ENCODE results near the gene SLC27A5. TPM values are rescaled to one million over a fixed set of nuclear protein-coding genes. Genes with fewer than 3 reads are reported as not detected.
A peak's percentile ranks its signal among the peaks of the same experiment; 100 is the strongest.

SLC27A5 gene
- total RNA-seq, 1 donor from 2014 or later = 4.7 TPM

GRCh38 chr19:58469241-58470013 is 42.4 kb downstream of the SLC27A5 start:
- peaks cover 12% of the 10 kb centered on the region for H3K4me1 ChIP-seq
- peaks cover 28% of the 10 kb centered on the region for H3K36me3 ChIP-seq
- no peak for TF ChIP-seq CTCF (IDR thresholded peaks at IDR 0.05)
- intact Hi-C loops (cut with DNase I) = no loop called here
- H3K27me3 ChIP-seq = no peaks in the 10 kb centered on the region
- H3K27ac ChIP-seq = no peak overlapping the region
- ATAC-seq (no peak), DNase-seq (no peak)
- H3K4me3 ChIP-seq = no peak overlapping the region
- no peaks in the 10 kb centered on the region for H3K9me3 ChIP-seq

- no peak overlapping the region for H3K4me3 ChIP-seq
- no peaks in the 10 kb centered on the region for H3K27me3 ChIP-seq
- H3K36me3 ChIP-seq = peaks cover 28% of the 10 kb centered on the region
- no peak for ATAC-seq
- H3K27ac ChIP-seq = no peak overlapping the region
- no peak for TF ChIP-seq CTCF (IDR thresholded peaks at IDR 0.05)
- no peak for DNase-seq
- peaks cover 12% of the 10 kb centered on the region for H3K4me1 ChIP-seq
- H3K9me3 ChIP-seq = no peaks in the 10 kb centered on the region
- intact Hi-C loops (cut with DNase I) = no loop called here
Observed at GRCh38 chr19:58468216-58468839, 43.5 kb downstream of the SLC27A5 start.

GRCh38 chr19:58466760-58467589 is 44.8 kb downstream of the SLC27A5 start, which contains the start of gene ZNF324:
ZNF324 (plus strand) TSS chr19:58467080; CDS start chr19:58469186, 2,106 bp downstream.
- Histone ChIP-seq H3K4me1 (peaks cover 12% of the 10 kb centered on the region), H3K36me3 (peaks cover 15% of the 10 kb centered on the region), H3K27me3 (no peaks in the 10 kb centered on the region), H3K27ac (peak within 1 kb of the TSS; percentile 85), H3K9me3 (no peaks in the 10 kb centered on the region), H3K4me3 (peak within 1 kb of the TSS; percentile 76)
- intact Hi-C loops (cut with DNase I) = no loop called here
- peak; percentile 99 for DNase-seq
- peak; percentile 98 for ATAC-seq
- TF ChIP-seq CTCF (IDR thresholded peaks at IDR 0.05) = no peak

GRCh38 chr19:58466089-58466759 is 45.6 kb downstream of the SLC27A5 start:
- intact Hi-C loops (cut with DNase I) = no loop called here
- no peak overlapping the region for H3K27ac ChIP-seq

More at GRCh38 chr19:58466089-58466759, 45.6 kb downstream of the SLC27A5 start:
- H3K9me3 ChIP-seq = no peaks in the 10 kb centered on the region
- no peak for ATAC-seq
- DNase-seq = no peak
- peaks cover 12% of the 10 kb centered on the region for H3K4me1 ChIP-seq
- peak overlapping the region; percentile 76 for H3K4me3 ChIP-seq
- TF ChIP-seq CTCF (IDR thresholded peaks at IDR 0.05) = no peak
- H3K27me3 ChIP-seq = no peaks in the 10 kb centered on the region
- peaks cover 10% of the 10 kb centered on the region for H3K36me3 ChIP-seq

Data from upper lobe of right lung (tissue), 1 donor.